ENCODE data around the gene BRD9.
"Not testable (repeated sequence)": the region's sequence is repeated elsewhere in the genome, so short reads cannot be mapped to it uniquely, and the experiment has no call there.

BRD9 gene

DNA sequence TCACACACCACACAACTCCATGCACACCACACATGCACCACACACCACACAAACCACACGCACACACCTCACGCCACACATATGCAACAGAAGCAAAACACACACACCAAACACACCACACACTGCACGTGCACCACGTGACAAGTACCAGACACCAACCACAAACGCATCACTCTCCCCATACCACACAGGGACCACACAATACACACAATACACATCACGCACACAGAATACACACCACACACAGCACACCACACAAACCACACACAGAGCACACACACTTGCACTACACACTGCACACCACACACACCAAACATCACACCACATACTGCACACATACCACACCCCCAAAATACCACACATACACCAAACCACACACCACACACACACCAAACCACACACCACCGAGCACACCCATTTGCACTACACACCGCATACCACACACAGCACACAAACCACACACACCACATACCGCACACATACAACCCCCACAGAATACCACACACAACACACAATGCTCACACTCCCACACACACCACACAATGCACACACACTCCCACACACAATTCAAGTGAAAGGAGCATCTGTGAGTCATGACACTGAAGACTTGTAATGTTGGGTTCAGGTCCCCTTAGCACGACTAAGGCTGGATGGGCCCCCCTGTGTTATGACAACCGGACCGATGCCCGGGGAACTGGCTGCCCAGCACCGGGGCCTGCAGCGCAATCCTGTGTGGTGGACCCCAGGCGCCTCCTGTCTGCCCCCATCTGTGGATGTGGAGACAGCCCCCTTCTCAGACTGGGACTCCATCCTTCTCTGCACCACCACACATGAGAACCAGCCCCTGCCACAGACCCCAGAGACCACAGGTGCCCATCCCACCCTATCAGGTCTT lies 35.8 kb downstream of the BRD9 start:
- FAIRE-seq, result no peak

DNA sequence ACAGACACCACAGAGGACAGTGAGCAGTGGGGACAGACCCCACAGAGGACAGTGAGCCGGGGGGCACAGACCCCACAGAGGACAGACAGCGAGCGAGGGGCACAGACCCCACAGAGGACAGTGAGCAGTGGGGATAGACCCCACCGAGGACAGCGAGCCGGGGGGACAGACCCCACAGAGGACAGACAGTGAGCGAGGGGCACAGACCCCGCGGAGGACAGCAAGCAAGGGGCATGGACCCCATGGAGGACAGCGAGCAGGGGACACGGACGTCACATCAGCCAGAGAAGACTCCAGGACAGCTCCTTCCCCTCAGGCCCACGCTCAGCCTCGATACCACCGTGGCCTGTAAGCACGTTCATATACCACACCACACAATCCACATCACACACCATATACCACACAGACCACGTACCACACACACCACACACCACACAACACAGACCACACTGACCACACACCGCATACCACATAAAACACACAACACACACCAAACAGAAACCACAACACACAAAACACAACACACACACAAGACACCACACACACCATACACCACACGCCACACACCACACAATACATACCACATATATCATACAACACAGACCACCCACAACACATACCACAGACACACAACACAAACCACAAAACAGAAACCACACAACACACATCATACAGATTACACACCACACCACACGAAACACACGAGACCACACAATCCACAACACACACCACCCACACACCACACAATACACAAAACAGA lies 36.6 kb downstream of the BRD9 start:
- FAIRE-seq, result no peak

DNA sequence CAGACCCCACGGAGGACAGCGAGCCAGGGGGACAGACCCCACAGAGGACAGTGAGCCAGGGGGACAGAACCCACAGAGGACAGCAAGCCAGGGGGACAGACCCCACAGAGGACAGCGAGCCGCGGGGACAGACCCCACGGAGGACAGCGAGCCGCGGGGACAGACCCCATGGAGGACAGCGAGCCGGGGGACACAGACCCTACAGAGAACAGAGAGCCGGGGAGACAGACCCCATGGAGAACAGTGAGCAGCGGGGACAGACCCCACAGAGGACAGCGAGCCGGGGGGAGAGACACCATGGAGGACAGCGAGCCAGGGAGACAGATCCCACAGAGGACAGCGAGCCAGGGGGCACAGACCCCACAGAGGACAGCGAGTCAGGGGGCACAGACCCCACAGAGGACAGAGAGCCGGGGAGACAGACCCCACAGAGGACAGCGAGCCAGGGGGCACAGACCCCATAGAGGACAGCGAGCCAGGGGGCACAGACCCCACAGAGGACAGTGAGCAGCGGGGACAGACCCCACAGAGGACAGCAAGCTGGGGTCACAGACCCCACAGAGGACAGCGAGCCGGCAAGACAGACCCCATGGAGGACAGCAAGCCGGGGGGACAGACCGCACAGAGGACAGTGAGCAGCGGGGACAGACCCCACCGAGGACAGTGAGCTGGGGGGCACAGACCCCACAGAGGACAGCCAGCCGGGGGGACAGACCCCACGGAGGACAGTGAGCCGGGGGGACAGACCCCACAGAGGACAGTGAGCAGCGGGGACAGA lies 37.4 kb downstream of the BRD9 start:
- FAIRE-seq, result no peak

DNA sequence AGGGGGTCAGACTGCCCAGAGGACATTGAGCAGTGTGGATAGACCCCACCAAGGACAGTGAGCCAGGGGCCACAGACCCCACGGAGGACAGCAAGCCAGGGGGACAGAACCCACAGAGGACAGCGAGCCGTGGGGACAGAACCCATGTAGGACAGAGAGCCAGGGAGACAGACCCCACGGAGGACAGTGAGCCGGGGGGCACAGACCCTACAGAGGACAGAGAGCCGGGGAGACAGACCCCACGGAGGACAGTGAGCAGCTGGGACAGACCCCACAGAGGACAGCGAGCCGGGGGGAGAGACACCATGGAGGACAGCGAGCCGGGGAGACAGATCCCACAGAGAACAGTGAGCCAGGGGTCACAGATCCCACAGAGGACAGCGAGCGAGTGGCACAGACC lies 38.4 kb downstream of the BRD9 start:
- no peak for FAIRE-seq

DNA sequence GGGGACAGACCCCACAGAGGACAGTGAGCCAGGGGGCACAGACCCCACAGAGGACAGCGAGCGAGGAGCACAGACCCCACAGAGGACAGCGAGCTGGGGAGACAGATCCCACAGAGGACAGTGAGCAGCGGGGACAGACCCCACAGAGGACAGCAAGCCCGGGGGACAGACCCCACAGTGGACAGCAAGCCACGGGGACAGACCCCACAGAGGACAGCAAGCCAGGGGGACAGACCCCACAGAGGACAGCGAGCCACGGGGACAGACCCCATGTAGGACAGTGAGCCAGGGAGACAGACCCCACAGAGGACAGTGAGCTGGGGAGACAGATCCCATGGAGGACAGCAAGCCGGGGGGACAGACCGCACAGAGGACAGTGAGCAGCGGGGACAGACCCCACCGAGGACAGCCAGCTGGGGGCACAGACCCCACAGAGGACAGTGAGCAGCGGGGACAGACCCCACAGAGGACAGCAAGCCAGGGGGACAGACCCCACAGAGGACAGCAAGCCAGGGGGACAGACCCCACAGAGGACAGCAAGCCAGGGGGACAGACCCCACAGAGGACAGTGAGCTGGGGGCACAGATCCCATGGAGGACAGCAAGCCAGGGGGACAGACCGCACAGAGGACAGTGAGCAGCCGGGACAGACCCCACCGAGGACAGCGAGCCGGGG lies 39.0 kb downstream of the BRD9 start:
- not testable (repeated sequence) for FAIRE-seq

DNA sequence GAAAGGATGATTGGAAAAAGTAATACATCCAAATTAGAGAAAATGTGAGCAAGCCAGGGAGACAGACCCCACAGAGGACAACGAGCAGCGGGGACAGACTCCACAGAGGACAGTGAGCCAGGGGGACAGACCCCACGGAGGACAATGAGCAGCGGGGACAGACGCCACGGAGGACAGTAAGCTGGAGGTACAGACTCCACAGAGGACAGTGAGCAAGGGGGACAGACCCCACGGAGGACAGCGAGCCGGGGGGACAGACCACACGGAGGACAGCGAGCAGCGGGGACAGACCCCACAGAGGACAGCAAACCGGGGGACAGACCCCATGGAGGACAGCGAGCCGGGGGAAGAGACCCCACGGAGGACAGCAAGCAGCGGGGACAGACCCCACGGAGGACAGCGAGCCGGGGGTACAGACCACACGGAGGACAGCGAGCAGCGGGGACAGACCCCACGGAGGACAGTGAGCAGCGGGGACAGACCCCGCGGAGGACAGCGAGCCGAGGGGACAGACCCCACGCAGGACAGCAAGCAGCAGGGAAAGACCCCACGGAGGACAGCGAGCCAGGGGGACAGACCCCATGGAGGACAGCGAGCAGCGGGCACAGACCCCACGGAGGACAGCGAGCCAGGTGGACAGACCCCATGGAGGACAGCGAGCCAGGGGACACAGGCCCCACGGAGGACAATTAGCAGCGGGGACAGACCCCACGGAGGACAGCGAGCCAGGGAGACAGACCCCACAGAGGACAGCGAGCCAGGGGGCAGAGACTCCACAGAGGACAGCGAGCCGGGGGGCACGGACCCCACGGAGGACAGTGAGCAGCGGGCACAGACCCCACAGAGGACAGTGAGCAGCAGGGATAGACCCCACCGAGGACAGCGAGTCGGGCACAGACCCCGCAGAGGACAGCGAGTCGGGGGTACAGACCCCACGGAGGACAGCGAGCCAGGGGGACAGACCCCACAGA lies 39.9 kb downstream of the BRD9 start:
- no peak for FAIRE-seq

DNA sequence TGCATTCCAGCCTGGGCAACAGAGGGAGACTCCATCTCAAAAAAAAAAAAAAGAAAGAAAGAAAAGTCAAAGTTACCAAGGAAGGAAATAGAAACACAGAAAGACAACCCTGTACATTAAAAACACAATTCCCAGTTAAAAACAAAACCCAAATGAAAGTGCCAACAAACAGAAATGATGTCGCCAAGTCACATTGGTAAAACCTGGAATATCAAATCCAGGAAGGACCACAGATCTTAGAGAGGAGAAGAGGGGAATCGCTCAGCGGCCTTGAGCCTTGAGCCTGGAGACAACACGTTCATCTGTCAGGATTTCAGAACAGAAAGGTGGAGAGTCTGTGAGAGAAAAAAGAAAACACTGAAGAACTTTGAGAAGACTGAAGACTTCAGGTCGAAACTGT lies 40.6 kb downstream of the BRD9 start:
- FAIRE-seq, result no peak

DNA sequence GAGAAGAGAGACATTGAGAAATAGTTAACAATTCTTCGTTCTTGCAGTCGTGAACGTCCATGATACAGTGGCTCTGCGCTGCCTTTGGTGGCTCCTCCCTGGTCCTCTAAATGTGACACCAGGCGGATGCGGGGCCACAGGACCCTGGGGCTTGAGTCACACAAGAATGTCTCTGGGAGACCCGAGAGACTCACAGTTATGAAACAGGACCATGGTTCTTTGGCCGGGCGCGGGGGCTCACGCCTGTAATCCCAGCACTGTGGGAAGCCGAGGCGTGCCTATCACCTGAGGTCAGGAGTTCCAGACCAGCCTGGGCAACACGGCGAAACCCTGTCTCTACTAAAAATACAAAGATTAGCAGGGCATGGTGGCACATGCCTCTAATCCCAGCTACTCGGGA lies 41.0 kb downstream of the BRD9 start:
- FAIRE-seq, result no peak

DNA sequence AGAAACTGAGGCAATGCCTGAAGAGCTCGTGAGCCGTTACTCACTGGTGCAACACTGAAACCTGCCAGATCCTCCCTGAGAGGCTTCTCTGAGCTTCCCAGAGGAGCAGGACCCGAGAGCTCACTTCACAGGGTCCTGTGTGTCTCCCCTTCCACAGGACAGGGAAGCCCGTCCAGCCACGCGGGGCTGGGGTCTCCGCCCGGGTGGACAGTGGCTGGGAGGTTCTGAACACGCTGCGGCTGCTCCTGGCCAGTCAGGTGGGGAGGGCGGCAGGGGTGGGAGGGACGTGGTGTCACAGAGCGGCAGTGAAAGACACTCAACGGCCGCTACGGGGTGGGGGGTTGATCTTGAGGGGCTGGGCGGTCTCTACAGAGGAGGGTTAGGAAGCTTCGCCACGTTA lies 41.5 kb downstream of the BRD9 start:
- no peak for FAIRE-seq

DNA sequence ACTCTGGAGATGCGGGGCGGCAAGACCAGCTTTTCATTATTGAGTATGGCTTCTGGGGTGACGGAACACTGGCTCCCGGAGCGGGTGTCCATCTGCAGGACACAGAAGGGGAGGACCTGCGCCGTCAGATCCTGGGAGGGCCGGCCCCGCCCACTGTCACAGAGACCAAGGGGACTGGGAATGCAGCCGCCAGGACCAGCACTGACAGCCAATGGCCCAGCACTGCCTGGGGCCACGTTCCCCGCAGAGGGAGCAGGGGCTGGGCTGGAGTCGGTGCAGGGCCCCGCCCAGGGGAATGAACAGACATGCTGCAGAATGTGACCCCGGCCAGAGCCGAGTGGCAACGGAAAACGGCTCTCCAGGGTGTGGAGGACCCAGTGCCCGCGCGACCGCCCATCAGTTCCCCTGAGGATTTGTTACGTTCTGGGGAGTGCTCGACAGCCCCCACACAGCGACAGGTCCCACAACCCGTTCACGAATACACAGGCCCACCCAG lies 42.0 kb downstream of the BRD9 start, which contains the start of gene ZDHHC11:
TSS of gene ZDHHC11 (minus strand) at position 476 of the 496 bp plus-strand sequence. CDS start at position 92, 384 bp downstream.
- no peak for FAIRE-seq

DNA sequence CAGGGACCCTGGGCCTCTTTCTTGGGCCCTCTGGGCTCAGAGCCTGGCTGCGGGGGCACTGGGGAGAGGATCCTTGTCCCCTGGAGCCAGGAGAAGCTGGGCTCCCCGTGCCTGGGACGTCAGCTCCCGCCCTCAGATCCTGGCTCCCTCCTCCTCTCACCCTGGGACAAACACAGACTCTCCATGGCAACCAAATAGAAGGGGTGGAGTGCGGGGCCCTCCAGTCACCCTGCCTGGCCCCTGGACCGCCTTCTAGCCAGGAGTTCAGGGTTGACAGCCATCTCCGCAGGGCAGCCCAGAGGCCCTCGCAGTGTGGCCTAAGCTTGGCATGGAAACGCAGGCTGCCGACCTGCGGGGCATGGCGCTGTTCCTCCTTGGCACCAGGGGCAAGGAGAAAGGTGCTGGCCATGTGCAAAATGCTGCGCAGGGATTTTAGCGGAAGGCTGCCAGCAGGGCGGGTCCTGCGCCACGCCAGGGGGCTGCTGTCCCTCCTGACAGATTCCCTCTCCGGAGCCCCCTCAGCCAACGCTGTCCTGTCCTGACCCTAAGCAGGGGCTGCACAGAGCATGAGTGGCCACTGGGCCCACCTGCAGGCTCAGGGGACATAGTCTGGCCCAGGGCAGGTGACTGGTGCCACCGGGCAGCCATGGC lies 42.8 kb downstream of the BRD9 start:
- no peak for FAIRE-seq

DNA sequence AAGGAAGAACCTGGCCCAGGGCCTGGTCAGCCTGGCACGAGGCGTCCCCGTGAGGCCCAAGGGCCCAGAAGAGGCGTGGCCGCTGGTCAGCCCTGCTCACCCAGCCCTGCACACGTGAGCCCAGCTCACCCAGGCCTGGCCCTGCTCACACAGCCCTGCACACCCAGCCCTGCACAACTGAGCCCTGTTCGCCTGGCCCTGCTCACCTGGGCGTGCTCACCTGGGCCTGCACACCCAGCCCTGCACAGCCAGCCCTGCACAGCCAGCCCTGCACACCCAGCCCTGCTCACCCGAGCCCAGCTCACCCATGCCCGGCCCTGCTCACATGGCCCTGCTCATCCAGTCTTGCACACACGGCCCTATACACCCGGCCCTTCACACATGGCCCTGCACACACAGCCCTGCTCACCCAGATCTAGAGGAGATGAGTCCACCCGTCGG lies 43.9 kb downstream of the BRD9 start:
- no peak for FAIRE-seq

DNA sequence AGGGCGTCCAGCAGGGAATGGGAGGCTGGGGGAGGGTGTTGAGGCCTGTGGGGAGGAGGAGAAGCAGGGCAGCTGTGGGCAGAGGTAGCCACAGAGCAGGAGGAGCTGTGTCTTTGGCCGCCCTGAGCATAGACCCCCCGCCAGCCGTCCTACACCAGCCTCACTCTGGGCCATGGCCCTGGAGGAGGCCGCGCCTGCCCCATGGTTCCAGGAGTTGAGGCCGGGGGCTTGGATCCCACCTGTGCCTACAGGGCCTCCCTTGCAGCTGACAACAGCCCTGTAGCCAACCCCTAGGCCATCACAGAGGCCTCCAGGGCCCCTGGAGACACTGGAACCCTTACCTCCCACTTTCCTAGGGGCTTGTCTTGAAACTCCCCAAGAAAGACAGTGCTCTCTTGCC lies 44.9 kb downstream of the BRD9 start:
- not testable (repeated sequence) for FAIRE-seq

DNA sequence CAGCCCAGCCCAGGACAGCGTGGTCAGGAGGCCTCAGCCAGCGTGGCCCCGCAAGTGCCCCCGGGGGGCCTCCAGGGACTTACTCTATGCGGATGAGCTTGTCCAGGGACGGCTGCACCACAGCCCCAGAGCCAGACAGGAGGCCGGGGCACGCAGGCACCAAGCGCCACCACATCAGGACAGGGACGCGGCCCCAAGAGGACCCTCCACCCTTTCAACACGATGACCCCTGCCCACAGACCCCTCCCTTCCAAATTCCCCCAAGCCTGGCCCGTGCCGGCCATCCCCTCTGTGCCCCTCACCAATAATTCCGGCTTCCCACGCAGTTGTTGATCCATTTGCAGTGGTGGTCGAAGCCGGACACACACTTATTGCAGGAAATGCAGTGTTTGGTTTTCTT lies 45.4 kb downstream of the BRD9 start:
- not testable (repeated sequence) for FAIRE-seq

DNA sequence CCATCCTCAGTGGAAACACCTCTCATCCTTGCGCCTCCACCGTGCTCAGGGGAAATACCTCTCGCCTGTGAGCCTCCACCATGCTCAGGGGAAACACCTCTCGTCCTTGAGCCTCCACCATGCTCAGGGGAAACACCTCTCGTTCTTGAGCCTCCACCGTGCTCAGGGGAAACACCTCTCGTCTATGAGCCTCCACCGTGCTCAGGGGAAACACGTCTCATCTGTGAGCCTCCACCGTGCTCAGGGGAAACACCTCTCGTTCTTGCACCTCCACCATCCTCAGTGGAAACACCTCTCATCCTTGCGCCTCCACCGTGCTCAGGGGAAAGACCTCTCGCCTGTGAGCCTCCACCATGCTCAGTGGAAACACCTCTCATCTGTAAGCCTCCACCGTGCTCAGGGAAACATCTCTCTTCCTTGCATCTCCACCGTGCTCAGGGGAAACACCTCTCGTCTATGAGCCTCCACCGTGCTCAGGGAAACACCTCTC lies 46.0 kb downstream of the BRD9 start:
- not testable (repeated sequence) for FAIRE-seq

DNA sequence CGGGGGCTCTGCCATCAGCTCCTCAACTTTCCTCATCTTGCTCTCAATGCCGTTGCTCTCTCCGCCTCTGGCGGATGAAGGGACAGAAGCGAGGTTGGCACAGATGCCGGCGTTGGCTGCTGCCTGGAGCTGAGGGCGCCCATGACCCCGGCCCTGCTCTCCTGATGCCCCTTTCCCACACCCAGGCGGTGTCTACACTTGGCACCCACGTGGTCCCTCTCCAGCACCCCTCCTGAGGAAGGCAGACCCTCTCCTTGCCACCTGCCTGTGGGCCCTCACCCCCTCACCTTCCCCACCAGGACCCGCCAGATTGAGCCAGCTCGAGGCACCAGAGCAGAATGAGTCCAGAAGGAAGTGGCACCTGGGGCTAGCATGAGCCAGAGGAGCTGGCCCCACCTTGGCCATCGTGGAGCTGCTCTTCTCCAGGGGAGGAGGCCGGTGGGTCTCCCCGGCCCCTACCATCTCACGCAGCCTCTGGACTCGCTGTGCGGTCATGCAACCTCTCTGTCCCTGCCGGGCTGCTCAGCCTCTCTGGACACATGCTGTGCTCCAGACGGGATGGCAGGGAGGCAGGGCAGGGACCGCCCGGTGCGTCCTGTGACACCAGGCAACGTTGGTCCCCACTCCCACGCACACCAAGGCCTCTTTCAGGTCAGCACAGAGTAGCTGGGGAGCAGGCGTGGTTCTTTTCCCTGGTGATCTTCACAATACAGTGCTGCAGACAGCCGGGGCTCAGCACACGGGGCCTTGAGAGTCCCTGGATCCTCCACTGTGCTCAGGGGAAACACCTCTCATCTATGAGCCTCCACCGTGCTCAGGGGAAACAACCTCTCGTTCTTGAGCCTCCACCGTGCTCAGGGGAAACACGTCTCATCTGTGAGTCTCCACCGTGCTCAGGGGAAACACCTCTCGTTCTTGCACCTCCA lies 46.7 kb downstream of the BRD9 start:
- not testable (repeated sequence) for FAIRE-seq

DNA sequence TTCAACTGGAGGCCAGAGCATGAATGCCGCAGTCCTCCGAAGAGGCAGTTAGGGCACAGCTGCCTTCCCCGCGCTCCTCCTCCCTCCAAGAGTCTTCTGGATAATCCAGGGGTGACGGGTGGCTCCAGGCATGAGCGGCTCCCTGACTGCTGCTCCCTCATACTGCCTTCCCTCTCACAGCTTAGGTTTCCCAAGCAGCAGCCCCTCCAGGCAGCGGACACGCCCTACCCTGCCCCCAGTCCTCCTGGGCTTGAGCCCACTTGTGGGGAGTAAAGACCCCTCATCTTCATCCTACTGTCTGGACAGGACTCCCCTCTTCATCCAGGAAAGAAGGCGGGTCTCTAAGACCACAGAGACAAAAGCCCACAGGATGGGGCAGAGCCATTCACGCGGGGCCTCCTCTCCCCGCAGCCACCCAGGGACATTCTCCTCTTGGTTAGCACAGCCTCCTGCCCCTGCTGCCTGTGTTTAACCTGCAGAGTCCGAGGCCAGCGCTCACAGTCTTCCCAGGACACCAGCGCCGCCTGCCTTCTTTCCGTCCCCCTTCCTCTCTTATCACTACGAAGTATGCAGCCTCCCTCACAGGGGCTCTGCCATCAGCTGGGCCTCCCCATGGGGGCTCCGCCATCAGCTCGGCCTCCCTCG lies 47.4 kb downstream of the BRD9 start:
- FAIRE-seq, result not testable (repeated sequence)

DNA sequence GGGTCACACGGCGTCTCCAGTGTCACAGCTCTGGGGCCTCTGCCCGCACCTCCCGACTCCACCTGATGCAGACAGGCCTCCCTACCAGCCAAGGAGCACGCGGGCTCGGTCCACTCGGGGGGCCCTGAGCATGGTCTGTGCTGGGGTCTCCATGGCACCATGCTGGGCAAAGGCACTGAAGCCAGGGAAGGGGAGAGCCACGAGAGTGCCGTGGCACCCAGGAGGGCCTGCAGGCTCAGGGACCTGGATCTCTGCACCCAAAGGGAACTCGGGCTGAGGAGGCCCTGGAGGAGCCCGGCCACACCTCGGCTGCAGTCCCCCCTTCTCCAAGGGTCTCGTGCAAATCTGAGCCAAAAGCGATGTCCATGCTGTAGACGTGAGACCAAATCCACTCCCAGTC lies 48.2 kb downstream of the BRD9 start:
- FAIRE-seq, result not testable (repeated sequence)

DNA sequence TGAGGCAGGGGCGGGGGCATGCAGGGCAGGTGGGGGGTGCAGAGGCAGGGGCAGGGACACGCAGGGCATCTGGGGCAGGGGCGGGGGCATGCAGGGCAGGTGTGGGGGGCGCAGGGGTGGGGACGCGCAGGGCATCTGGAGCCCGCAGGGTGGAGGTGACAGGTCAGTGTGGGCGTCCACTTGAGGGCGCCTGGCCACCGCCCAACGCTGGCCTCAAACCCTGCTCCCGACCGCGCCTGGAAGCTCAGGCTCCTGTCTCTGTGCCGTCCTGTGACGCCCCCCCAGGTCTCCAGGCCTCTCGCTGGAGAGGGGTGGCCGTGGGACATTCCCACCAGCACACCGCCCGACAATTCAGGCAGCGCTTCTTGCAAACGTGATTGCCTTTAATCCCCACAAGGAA lies 48.7 kb downstream of the BRD9 start:
- FAIRE-seq, result not testable (repeated sequence)
